NCI-H1694 (cell line): ENCODE measurements around the gene LRP1B.
A peak's percentile ranks its signal among the peaks of the same experiment; 100 is the strongest.
"Not testable (repeated sequence)": the region's sequence is repeated elsewhere in the genome, so short reads cannot be mapped to it uniquely, and the experiment has no call there.

Experiments
- DNase-seq: peaks from one replicate; lab custom pipeline; 2025; lab: John Stamatoyannopoulos, UW

LRP1B gene

GRCh38 chr2:141015341-141016047, 1115.3 kb downstream of the LRP1B start:
- DNase-seq: no peak

- no peak for DNase-seq
Observed at GRCh38 chr2:141003967-141004657, 1126.7 kb downstream of the LRP1B start.

- no peak for DNase-seq
Observed at GRCh38 chr2:141001750-141002149, 1129.1 kb downstream of the LRP1B start.

GRCh38 chr2:140998577-140998976, 1132.2 kb downstream of the LRP1B start:
- no peak for DNase-seq

GRCh38 chr2:140998017-140998416, 1132.8 kb downstream of the LRP1B start:
- no peak for DNase-seq

- no peak for DNase-seq
Observed at GRCh38 chr2:140994856-140995255, 1136.0 kb downstream of the LRP1B start.

DNA sequence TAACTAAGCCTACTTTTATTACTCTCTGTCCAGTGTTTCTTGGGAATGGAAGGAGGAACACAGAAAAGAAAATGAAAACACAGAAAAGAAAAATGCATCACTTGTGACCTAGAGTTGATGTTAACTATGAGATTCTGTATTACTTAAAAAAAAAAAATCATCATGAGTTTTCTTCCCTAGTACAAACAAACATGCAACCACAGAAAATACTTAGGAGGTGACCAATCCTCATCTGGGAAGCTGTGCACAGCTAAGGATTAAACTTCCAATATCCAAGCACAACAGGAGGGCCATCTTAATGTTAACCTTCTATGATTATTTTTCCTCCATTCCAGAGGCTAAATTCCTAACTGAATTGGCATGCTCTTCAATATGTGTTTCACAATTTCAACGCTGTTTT, 1140.4 kb downstream of the LRP1B start:
- no peak for DNase-seq

- no peak for DNase-seq
Observed at GRCh38 chr2:140988597-140988996, 1142.2 kb downstream of the LRP1B start.

- no peak for DNase-seq
Observed at GRCh38 chr2:140986456-140986855, 1144.4 kb downstream of the LRP1B start.

DNA sequence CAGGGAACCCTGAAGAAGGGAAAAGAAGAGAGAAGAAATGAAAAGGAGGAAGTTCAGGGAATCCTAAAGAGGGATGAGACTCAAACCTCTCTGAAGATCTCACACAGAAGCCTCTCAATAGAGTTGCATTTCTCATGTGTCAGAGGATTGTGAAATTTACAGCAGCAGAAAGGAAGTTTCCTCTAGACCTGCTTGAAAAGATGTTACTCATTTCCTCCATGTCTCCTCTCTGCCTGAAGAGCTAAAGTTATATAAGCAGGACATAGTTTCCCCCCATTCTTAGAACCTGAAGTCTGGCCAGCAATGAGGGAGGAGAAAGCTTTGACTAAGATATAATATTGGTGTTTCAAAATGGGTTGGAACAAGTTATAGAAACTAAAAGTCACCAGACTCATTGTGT, 1155.6 kb downstream of the LRP1B start:
- no peak for DNase-seq

GRCh38 chr2:140972724-140973123, 1158.1 kb downstream of the LRP1B start:
- no peak for DNase-seq

DNA sequence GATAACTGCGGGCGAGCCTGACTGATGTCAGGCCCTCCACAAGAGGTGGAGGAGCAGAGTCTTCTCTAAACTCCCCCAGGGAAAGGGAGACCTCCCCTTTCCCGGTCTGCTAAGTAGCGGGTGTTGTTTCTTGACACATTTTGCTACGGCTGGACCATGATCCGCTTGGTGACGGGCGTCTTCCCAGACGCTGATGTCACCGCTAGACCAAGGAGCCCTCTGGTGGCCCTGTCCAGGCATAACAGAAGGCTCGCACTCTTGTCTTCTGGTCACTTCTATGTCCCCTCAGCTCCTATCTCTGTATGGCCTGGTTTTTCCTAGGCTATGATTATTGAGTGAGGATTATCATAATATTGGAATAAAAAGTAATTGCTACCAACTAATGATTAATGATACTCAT, 1166.5 kb downstream of the LRP1B start:
- not testable (repeated sequence) for DNase-seq

DNA sequence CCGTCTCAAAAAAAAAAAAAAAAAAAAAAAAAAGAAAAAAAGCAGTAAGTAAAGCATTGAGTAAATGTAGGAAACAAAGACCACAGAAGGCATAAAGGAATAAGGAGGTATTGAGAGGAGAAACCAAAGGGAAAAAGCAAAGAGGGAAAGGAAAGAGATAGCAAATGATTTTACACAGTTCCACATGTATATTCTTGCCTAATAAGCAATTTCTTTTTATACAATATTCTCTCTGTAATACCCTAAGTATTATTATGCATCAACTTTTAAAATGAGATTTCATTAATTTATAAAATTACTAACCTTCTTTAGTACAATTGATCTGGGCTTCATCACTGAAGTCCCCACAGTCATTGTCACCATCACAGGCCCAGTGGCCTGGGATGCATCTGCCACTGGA, 1180.9 kb downstream of the LRP1B start:
- DNase-seq: no peak

DNA sequence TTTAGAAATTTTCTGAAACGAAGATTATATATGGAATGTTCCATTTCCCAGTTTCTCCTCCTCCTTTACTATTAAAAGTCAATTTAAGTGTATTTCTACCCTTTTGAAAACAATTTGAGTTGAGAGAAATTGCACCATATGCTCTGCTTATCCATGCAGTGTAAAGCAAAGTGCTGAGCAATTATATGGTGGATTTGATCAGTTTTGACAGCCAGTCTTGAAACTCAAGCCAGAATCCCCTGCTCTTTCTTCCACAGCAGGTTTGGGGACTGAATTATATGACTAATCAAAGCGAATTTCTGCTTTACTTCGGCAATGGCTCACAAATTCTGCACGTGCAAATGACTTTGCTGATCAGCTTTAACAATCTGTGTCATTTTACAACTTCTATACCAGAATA, 1183.6 kb downstream of the LRP1B start:
- DNase-seq: peak; percentile 80

DNA sequence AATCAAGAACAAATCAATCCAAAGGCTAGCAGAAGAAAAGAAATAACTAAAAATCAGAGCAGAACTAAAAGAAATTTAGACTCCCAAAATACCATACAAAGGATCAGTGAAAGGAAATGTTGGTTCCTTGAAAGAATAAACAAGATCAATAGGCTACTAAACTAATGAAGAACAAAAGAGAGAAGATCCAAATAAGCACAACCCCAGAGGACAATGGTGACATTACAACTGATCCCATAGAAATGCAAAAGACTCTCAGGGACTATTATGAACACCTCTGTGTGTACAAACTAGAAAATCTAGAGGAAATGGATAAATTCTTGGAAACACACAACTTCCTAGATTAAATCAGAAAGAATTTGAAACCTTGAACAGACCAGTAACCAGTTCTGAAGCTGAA, 1186.9 kb downstream of the LRP1B start:
- DNase-seq: no peak

GRCh38 chr2:140942284-140942683, 1188.5 kb downstream of the LRP1B start:
- DNase-seq: no peak

DNA sequence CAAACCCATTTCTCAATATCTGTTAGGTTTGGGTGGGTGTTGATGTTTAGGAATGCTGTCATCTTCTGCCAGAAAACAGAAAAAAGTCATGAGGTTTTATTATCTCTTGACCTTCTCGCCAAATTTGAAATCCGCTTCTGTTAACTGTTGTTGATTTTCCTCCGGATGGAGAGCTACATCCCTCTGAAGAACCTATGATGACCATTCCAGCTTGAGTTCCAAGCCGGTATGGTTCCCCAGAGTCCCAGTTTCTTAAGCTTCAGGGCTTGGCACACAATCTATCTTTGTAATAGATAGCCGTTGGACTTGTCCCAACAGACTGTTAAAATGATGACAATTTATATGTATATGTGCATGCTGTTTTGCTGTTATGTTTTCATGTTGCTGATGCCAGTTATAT, 1201.0 kb downstream of the LRP1B start:
- DNase-seq: no peak

DNA sequence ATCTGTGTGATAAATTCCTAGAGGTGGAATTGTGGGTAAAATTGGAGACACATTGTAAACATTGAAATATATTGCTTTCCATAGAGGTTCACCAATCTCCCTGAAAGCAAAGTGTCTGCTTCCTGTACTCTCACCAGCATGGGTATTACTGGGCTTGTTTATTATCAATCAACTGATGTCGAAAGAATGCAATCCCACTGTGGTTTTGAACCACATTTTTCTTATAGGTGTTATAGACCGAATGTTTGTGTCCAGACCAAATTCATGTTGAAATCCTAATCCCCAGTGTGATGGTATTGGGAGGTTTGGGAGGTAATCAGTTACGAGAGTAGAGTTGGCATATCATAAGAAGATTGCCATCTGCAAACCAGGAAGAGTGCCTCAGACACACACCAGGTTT, 1212.4 kb downstream of the LRP1B start:
- DNase-seq: no peak

DNA sequence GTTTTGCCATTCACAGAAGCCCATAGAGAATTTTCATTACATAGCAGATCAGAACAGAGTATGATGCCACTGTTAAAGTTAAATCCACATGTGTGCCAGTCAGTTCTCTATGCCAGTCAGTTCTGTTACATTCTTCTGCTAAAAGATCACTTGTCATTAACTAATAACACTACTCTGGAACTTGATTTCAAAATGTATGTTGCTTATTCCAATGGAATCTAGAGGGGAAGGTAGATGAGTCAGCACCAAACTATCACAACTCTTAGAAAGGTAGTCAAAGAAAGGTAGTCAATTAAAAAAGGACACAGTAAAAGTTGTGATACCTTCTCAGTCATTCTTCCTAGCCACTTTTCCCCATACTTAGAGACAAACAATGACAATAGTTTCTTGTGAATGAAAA, 1214.4 kb downstream of the LRP1B start:
- no peak for DNase-seq

DNA sequence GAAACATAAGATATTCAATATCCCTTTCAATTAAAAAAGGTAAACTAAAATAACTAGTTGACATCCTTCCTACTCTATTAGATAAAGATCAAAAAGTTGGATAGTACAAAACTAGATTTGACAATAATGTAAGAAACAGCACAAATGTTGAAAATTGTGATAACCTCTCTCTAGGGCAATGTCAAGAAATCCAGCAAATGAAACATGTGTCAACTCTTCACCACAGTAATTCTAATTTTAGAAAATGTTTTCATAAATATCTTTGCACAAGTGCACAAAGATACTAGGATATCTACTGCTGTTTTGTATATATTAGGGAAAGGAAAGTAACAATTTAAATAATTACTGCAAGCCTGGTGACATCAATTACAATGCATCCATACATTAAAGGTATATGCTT, 1220.1 kb downstream of the LRP1B start:
- DNase-seq: no peak

DNA sequence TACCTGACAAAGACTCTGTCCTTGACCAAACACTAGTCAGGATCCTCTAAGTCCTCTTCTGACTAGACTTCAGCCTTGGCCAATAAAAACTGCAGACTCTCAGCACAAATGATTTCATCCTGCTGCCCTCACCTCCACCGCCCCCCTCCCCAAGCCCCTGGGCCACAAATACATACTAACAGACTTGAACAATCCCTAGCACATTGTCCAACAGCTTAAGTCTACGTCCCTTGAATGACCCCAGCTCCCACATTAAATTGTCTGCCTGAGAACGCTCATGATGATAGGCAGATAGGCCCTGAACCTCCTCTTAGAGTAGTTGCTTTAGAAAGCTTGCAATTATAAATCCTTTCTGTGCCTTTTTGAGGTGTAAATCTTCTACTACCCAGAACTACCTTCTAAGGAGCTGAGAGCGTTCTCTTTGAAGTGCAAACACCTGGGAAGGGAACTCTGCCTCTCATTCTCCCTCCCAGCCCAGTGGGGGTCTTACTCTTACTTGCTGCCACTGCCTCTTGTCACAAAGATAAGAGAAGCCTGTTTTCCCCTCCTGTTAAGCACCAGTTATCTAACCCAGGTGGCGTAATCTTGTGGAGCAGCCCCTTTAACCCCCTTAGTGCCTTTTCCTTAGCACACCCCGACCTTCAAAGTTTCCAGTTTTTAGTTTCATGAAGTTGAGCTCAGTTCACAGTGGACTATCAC, 1225.6 kb downstream of the LRP1B start:
- no peak for DNase-seq

DNA sequence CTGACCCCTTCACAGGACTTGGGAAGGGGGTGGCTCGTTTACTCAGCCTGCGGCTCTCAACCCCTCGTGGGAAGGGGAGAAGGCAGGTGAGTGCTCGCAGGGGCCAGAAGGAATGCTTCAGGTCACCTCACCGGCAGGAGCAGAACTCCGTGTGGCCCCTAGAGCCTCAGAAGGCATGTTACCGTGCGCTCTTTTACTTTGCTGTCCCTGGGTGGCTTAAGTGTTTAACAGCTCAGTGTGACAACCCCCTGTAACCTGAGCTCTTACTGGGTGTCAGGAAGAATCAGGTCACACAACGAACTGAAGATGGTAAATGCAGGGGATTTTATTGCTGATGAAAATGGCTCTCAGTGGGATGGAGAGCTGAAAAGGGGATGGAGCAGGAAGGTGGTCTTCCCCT, 1235.4 kb downstream of the LRP1B start:
- no peak for DNase-seq

DNA sequence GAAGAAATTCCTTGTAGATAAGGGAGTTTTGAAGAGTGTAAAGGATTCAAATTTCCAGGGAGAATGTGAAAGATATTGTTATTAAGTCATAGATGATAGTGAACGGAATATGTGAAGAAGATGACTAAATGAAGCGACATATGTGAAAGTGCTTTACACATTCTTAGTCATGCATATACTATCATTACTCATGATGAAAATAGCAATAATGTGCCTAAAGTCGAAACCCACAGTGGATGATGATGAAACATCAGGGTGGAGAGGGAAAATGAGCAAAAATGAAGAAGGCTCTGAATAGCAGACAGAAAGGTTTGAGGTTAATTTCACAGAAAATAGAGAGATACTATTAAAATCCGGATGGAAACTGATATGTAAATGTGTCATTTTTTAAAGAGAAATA, 1237.1 kb downstream of the LRP1B start:
- DNase-seq: no peak
